Pericardium fibroblast (primary cell): Measurements from ENCODE around the gene GSPT2. TPM values are rescaled to one million over a fixed set of nuclear protein-coding genes. Genes with fewer than 3 reads are reported as not detected.

Source experiments
- total RNA-seq: library from RNA; depleted of rRNA; stranded (reverse); fragments of >200 nt; gene quantifications from 2 replicates; pipeline ENCODE4 v1.2.3, GENCODE V29; 2015

Gene GSPT2
- total RNA-seq, result 4.5 and 5.1 TPM in 2 replicates

DNA sequence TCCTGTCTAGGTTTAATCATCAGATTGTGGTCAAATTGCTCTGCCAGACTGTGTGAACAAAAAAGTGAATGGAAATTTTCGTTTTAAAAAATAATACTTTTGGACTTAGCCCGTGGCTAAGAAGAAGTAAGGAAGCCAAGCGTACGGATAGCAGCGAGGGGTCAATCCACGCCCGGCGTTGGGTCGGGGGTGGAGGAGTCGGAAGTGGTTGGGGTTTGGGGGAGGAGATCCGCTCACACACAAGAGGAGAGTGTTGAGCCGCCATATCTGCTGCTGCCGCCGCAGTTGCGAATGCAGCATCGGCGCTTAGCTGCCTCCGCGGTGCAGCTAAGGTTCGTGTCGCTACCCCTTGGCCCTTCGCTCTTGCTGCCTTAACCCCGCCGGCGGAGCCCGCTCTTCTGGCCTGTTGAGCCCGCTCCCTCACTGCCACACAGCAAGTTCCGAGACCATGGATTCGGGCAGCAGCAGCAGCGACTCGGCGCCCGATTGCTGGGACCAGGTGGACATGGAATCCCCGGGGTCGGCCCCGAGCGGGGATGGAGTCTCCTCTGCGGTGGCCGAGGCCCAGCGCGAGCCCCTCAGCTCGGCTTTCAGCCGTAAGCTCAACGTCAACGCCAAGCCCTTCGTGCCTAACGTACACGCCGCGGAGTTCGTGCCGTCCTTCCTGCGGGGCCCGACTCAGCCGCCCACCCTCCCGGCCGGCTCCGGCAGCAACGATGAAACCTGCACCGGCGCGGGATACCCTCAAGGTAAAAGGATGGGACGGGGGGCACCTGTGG lies at the start of gene GSPT2:
Gene GSPT2, plus strand, starts transcription at position 264 of the 779 bp plus-strand sequence. Its CDS starts 185 bp downstream, at position 449.

DNA sequence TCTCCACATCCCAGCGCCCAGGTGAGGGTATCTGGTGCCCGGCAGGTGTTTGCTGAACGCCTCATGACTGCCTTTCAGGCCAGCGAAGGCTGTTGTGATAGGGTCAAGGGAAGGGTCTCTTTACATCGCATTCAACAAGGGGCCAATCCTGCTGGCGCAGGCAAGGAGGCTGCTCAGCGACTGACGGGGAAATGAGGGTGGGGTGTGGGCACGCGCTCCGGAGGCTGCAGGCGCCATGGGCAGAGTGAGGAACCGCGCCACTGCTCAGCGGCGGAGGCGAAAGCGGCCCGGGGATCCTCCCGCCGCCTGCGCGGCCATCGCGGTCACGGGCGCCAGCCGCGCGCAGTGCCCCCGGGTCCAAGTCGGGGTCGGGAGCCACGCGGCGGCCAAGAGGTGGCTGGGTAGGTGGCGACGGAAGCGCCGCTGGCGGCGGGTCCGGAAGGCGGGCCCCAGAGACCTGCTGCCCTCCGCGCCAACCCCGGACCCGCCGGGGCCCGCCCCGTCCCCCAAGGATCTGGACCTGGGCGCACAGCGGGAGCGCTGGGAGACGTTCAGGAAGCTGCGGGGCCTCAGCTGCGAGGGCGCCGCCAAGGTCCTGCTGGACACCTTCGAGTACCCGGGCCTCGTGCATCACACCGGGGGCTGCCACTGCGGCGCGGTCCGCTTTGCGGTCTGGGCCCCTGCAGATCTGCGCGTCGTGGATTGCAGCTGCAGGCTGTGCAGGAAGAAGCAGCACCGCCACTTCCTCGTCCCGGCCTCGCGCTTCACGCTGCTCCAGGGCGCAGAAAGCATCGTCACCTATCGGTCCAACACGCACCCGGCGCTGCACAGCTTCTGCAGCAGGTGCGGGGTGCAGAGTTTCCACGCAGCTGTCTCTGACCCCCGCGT lies 32.7 kb upstream of the GSPT2 start, which contains the start of gene CENPVL1:
Gene CENPVL1, plus strand, starts transcription at position 236 of the 888 bp plus-strand sequence. Its CDS starts 0 bp downstream, at position 236.

Other genes with a start within 250 kb of the GSPT2 start
- 7.4 and 13.5 TPM in 2 replicates for gene NUDT11, start 246.8 kb upstream of the GSPT2 start, total RNA-seq
- not detected in 2 replicates for gene CENPVL3, start 124.5 kb upstream of the GSPT2 start, total RNA-seq
- not detected in 2 replicates for gene CENPVL2, start 60.6 kb upstream of the GSPT2 start, total RNA-seq
- not detected in 2 replicates for gene CENPVL1, start 32.9 kb upstream of the GSPT2 start, total RNA-seq
- 222 and 332 TPM in 2 replicates for gene MAGED1, start 150.2 kb downstream of the GSPT2 start, total RNA-seq